Spinal cord (tissue), 10 donors: ENCODE data around the gene BRD3OS. TPM values are rescaled to one million over a fixed set of nuclear protein-coding genes. Genes with fewer than 3 reads are reported as not detected.

Experiments
- DNase-seq, 6 donors: peaks; one replicate each; pipeline versions ENCODE4 v3.0.0 to v3.0.0-alpha.2; 2013 to 2015; ENCODE audit warnings: low spot score in 6 of 6, low read depth in 4 of 6
- H3K27ac ChIP-seq: one replicate; pipeline ENCODE4 v1.5.1; 2013; ENCODE audit warnings: low read depth, low read length, control low read depth
- H3K27me3 ChIP-seq: one replicate; pipeline ENCODE4 v1.6.1; 2013; ENCODE audit warnings: low read length; ENCODE audit not compliant: control insufficient read depth, insufficient read depth
- H3K36me3 ChIP-seq: one replicate; pipeline ENCODE4 v1.6.1; 2013; ENCODE audit warnings: low read length; ENCODE audit not compliant: control insufficient read depth, insufficient read depth
- H3K4me1 ChIP-seq: one replicate; pipeline ENCODE4 v1.6.1; 2013; ENCODE audit warnings: low read length; ENCODE audit not compliant: control insufficient read depth, insufficient read depth
- H3K4me3 ChIP-seq: one replicate; pipeline ENCODE4 v1.5.1; 2013; ENCODE audit warnings: low read depth, low read length, control low read depth
- H3K9me3 ChIP-seq: one replicate; pipeline ENCODE4 v1.6.1; 2013; ENCODE audit warnings: low read length; ENCODE audit not compliant: control insufficient read depth, insufficient read depth
- WGBS: methylation state at CpG from one replicate; pipeline ENCODE4 v1.1.5; 2013; ENCODE audit warnings: missing lambda C conversion rate; ENCODE audit not compliant: insufficient coverage; 5-methylcytosine and 5-hydroxymethylcytosine counted together
- polyA plus RNA-seq, 2 donors: library from polyadenylated mRNA; unstranded; fragments of 120-200 nt; gene quantifications; one replicate each; pipeline ENCODE4 v1.2.1, GENCODE V29; 2013; ENCODE audit not compliant: insufficient read length in 2 of 2
- total RNA-seq, 2 donors: library from RNA; depleted of rRNA in 1 of 2; stranded (reverse); fragments of 120-200 nt in 1 of 2; fragments of >200 nt in 1 of 2; gene quantifications; one replicate each; pipeline versions ENCODE4 v1.2.3 to v1.2.4, GENCODE V29; 2013 to 2014
- donor health status: healthy.

The BRD3OS gene
- total and polyA plus RNA-seq, 4 donors, result 22.4 to 56.3 (median 39.6) TPM

DNA sequence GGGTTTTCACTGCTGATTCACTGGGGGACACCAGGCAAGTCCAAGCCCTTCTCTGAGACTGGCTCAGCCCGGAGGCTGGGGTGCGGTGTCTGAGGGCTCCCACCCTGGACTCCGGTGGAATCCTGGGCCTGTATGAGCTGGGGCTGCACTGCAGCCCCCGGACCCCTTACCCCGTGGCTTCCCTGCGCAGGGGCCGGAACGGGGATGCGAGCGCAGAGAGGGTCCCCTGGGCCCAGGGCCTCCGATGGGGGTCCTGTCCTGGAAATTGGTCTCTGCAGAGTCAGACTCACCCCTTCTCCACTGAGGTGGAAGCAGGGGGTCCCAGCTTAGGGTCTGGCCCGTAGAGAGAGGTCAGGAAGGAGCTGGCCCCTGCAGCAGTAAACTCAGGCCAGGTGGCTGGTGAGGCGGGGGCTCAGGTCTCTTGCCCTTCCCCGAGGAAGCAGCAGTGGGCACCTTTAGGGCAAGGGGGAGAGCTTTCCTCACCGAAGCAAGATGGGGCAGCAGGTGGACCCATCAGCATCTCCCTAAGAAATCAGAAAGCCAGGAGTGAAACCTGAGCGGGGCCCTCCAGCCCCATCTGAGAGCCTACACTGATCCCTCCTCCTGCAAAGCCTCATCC is 31.5 kb upstream of the BRD3OS start:
- H3K36me3 ChIP-seq, result peaks cover 4% of the 10 kb centered on the region
- H3K27ac ChIP-seq, result peak overlapping the region; percentile 81
- H3K4me1 ChIP-seq, result peaks cover 41% of the 10 kb centered on the region
- peak overlapping the region; percentile 70 for H3K4me3 ChIP-seq
- no peaks in the 10 kb centered on the region for H3K27me3 ChIP-seq
- DNase-seq, result no peak
- no peaks in the 10 kb centered on the region for H3K9me3 ChIP-seq
- 65% methylated on average over 15 of the region's 16 CpGs for WGBS

DNA sequence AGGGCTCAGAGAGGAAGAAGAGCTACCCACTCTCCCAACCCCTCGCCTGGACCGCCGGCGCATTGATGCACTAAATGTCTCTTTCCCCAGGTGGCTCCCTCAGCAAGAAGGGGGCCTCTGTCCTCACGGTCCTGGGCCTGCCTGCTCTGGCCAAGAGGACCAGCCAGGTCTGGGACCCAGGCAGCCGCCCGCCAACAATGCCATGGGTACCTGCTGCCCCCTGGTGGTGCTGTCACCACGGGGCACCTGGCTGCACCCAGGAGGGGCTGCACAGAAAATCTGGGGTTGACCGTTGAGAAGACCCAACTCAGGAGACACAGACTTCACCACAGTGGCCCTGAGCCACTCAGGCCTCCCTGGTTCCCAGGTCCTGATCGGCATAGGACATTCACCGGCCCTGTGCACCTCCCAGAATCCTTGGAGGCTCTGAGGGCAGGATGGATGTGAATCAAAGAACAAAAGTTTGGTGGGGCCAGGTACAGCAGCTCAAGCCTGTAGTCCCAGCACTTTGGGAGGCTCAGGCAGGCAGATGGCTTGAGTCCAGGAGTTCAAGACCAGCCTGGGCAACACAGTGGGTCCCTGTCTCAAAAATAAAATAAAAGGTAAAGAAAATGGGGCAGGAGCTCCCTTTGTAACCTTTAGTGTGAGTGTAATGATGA is 30.8 kb upstream of the BRD3OS start:
- peak in 3 of 6 donors; percentile 67 to 89 (median 88) for DNase-seq
- WGBS, result 5% methylated on average over 11 of the region's 11 CpGs
- peaks cover 4% of the 10 kb centered on the region for H3K36me3 ChIP-seq
- no peaks in the 10 kb centered on the region for H3K9me3 ChIP-seq
- no peak overlapping the region for H3K4me3 ChIP-seq
- no peaks in the 10 kb centered on the region for H3K27me3 ChIP-seq
- H3K27ac ChIP-seq, result no peak overlapping the region
- peaks cover 39% of the 10 kb centered on the region for H3K4me1 ChIP-seq

GRCh38 chr9:133995012-133995896 is 30.0 kb upstream of the BRD3OS start:
- peaks cover 2% of the 10 kb centered on the region for H3K36me3 ChIP-seq
- H3K27me3 ChIP-seq, result no peaks in the 10 kb centered on the region
- H3K9me3 ChIP-seq, result no peaks in the 10 kb centered on the region
- peaks cover 38% of the 10 kb centered on the region for H3K4me1 ChIP-seq
- no peak overlapping the region for H3K27ac ChIP-seq
- no peak overlapping the region for H3K4me3 ChIP-seq
- DNase-seq, result no peak
- 68% methylated on average over 9 of the region's 17 CpGs for whole genome bisulfite sequencing

DNA sequence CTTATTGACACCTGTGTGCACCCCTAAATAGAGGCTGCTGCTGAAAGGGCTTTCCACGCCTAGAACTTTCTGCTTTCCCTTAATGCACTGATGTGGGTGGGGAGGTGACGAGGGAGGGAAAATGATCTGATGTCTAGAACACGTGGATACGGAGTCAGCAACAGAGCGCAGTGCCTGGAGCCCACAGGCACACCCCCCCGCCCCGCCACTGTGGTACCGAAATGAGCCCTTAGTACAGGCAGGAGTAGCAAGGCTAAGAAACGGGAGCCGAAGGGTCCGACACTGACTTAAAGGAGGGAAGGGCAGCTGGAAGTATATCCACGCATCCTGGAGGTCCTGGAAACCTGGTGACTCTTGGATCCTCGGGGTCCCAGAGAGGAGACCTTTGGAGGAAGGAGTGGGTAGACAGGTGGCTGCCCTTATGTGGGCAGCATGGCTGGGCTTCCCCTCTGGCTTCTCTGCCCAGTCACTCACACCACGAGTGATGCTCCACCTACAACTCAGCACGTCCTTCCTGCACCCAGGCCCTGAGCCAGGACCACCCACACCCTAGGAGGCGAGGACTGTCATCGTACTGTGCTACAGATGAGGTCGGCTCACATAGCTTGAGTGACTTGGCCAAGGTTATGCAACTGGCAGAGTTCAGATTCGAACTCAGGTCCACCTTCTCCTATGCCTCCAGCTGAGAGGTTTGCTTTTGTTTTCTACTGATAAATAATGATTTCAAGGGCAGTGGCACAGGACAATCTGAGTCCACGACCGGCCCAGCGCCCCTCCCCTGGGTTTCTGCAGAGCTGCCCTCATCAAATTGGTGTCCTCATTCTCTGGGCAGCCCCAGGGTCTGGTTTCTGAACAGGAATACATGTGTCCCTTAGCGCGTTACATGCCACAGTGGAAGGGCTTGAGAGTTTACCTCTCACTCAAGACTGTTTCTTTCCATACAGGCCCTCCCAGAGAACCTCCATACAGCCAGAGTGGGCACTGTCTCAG is 28.5 kb upstream of the BRD3OS start:
- WGBS, result 83% methylated on average over 21 of the region's 24 CpGs
- no peak for DNase-seq
- no peak overlapping the region for H3K4me3 ChIP-seq

DNA sequence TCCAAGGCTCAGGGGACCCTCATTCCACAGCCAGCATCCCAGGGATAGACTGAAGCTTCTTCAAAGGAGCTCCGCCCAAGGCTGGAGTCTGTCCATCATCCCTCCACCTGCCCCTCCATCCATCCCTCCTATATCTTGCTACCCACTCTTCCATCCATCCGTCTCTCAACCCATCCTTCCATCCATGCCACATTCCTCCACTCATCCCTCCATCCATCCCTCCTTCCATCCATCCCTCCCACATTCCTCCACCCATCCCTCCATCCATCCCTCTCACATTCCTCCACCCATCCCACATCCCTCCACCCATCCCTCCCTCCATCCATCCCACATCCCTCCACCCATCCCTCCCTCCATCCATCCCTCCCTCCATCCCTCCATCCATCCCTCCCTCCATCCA is 27.7 kb upstream of the BRD3OS start:
- Histone ChIP-seq H3K27ac (no peak overlapping the region), H3K9me3 (no peaks in the 10 kb centered on the region), H3K27me3 (no peaks in the 10 kb centered on the region), H3K4me3 (no peak overlapping the region), H3K36me3 (no peaks in the 10 kb centered on the region), H3K4me1 (peaks cover 29% of the 10 kb centered on the region)
- WGBS, result 86% methylated on average over 2 of the region's 2 CpGs
- no peak for DNase-seq

More for the DNA sequence above, 28.5 kb upstream of the BRD3OS start:
- no peaks in the 10 kb centered on the region for H3K27me3 ChIP-seq
- no peak overlapping the region for H3K27ac ChIP-seq
- no peaks in the 10 kb centered on the region for H3K9me3 ChIP-seq
- H3K4me1 ChIP-seq, result peaks cover 29% of the 10 kb centered on the region
- no peaks in the 10 kb centered on the region for H3K36me3 ChIP-seq

- Histone ChIP-seq H3K36me3 (no peaks in the 10 kb centered on the region), H3K4me3 (no peak overlapping the region), H3K27me3 (no peaks in the 10 kb centered on the region), H3K27ac (peak overlapping the region; percentile 40), H3K9me3 (no peaks in the 10 kb centered on the region), H3K4me1 (peaks cover 16% of the 10 kb centered on the region)
- DNase-seq, result peak in 1 of 6 donors; percentile 72
- 100% methylated on average over 1 of the region's 1 CpG for WGBS
Measured at GRCh38 chr9:133998915-133999595, 26.2 kb upstream of the BRD3OS start.

DNA sequence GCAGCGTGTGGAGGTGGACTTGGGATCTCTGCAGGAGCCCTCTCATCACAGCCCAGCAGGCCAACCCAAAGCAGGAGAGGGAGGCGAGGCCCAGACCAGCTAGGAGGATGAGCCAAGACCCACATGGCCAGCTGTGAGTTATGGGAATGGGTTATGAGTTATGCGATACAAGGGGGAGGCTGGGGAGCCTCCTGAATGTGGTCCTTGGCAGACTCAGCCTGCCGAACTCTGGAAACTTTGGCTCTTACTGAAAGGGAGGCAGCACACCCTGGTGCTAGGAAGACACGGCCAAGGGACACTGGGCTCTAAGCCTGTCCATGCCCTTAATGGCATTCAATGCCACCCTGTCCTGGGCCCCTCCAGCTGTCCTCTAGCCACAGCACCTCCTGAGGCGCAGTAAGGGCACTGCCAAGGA is 25.4 kb upstream of the BRD3OS start:
- Histone ChIP-seq H3K4me1 (peaks cover 8% of the 10 kb centered on the region), H3K27ac (no peak overlapping the region), H3K36me3 (no peaks in the 10 kb centered on the region), H3K4me3 (no peak overlapping the region), H3K9me3 (no peaks in the 10 kb centered on the region), H3K27me3 (no peaks in the 10 kb centered on the region)
- WGBS, result 61% methylated on average over 6 of the region's 6 CpGs
- peak in 1 of 6 donors; percentile 73 for DNase-seq

- Histone ChIP-seq H3K4me1 (peaks cover 19% of the 10 kb centered on the region), H3K27ac (no peak overlapping the region), H3K9me3 (no peaks in the 10 kb centered on the region), H3K36me3 (no peaks in the 10 kb centered on the region), H3K4me3 (no peak overlapping the region), H3K27me3 (no peaks in the 10 kb centered on the region)
- WGBS, result 89% methylated on average over 1 of the region's 2 CpGs
- no peak for DNase-seq
Measured at GRCh38 chr9:134002796-134003195, 22.5 kb upstream of the BRD3OS start.
